ENCODE measurements around the gene AHDC1.

GRCh38 chr1:27648602-27649305, 44.8 kb upstream of the AHDC1 start:
- TF ChIP-seq ZBTB6 (tag by site-specific recombination; IDR thresholded peaks at IDR 0.05): no peak
- TF ChIP-seq CTCF (tag by site-specific recombination; IDR thresholded peaks at IDR 0.05): no peak
- TF ChIP-seq PRDM4 (tag by site-specific recombination; IDR thresholded peaks at IDR 0.05): no peak
